HL-60/S4 treated with phorbol 12-myristate 13-acetate at 8.2 ng/mL for 4 days and 3 days (cell line): ENCODE measurements around the gene CD109.
"Not testable (repeated sequence)": the region's sequence is repeated elsewhere in the genome, so short reads cannot be mapped to it uniquely, and the experiment has no call there.

Experiments used
- in situ Hi-C: fragments of 300-500 bp; cut with MboI; formaldehyde crosslinking; loops from 2 replicates; pipeline ENCODE4 v1.15.0; 2022; ENCODE audit warnings: low sequenced_read_pairs

Gene CD109

GRCh38 chr6:73782911-73783310 is 86.9 kb downstream of the CD109 start:
- in situ Hi-C loops = no loop called here

GRCh38 chr6:73784726-73785505 is 88.9 kb downstream of the CD109 start:
- in situ Hi-C loops = no loop called here

- in situ Hi-C loops = no loop called here
Observed at GRCh38 chr6:73790574-73790973, 94.6 kb downstream of the CD109 start.

- in situ Hi-C loops = no loop called here
Observed at GRCh38 chr6:73791336-73791735, 95.3 kb downstream of the CD109 start.

- in situ Hi-C loops = no loop called here
Observed at GRCh38 chr6:73792738-73793137, 96.7 kb downstream of the CD109 start.

- in situ Hi-C loops = no loop called here
Observed at GRCh38 chr6:73796881-73797280, 100.9 kb downstream of the CD109 start.

GRCh38 chr6:73797861-73798260 is 101.9 kb downstream of the CD109 start:
- in situ Hi-C loops = no loop called here

GRCh38 chr6:73798592-73798991 is 102.6 kb downstream of the CD109 start:
- in situ Hi-C loops = no loop called here

GRCh38 chr6:73800997-73801396 is 105.0 kb downstream of the CD109 start:
- in situ Hi-C loops = no loop called here

GRCh38 chr6:73801652-73802268 is 105.8 kb downstream of the CD109 start:
- in situ Hi-C loops = no loop called here

- in situ Hi-C loops = no loop called here
Observed at GRCh38 chr6:73802366-73802765, 106.4 kb downstream of the CD109 start.

- in situ Hi-C loops = no loop called here
Observed at GRCh38 chr6:73803562-73804241, 107.7 kb downstream of the CD109 start.

- in situ Hi-C loops = not testable (repeated sequence)
Observed at GRCh38 chr6:73805221-73805620, 109.2 kb downstream of the CD109 start.

- in situ Hi-C loops = not testable (repeated sequence)
Observed at GRCh38 chr6:73805982-73806381, 110.0 kb downstream of the CD109 start.

GRCh38 chr6:73811706-73812105 is 115.7 kb downstream of the CD109 start:
- in situ Hi-C loops = no loop called here

- in situ Hi-C loops = no loop called here
Observed at GRCh38 chr6:73817253-73817652, 121.2 kb downstream of the CD109 start.

GRCh38 chr6:73823046-73823735 is 127.2 kb downstream of the CD109 start:
- in situ Hi-C loops = no loop called here

GRCh38 chr6:73823832-73824231 is 127.8 kb downstream of the CD109 start:
- in situ Hi-C loops = no loop called here

- in situ Hi-C loops = no loop called here
Observed at GRCh38 chr6:73826571-73826970, 130.6 kb downstream of the CD109 start.

GRCh38 chr6:73830119-73830518 is 134.1 kb downstream of the CD109 start:
- in situ Hi-C loops = no loop called here

- in situ Hi-C loops = no loop called here
Observed at GRCh38 chr6:73832313-73832712, 136.3 kb downstream of the CD109 start.
